ENCODE measurements around the gene ATG4A. TPM values are rescaled to one million over a fixed set of nuclear protein-coding genes. Genes with fewer than 3 reads are reported as not detected.

ATG4A gene
- total and polyA plus RNA-seq, 2 donors (not counting 3 experiments of a cell fraction or from before 2014, with no cell fraction given), result 13.2 to 28.7 TPM

DNA sequence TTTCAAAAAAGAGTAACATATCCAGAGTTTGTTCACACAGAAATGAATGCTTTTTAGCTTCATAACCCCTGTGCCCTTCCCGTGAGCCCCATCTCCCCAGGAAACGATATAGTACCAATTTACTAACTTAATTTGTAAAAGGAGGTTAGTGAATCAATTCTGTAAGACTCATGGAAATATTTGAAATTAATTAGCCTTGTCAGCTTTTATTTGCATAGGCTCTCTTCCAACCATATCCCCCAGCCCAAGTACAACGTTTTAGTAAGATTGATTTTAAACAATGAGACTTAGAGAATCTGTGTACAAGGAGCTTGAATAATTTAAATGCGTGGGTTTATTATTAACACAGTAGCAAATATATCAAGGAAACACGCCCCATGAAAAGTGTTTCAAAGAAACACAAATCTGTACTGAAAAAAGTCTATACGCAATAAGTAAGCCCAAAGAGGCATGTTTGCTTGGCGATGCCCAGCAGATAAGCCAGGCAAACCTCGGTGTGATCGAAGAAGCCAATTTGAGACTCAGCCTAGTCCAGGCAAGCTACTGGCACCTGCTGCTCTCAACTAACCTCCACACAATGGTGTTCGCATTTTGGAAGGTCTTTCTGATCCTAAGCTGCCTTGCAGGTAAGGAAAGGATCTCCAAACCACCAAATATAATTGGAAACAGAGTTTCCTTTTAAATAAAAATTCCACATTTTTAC lies 46.9 kb upstream of the ATG4A start, which contains the start of gene VSIG1:
Gene VSIG1, plus strand, starts transcription at position 512 of the 703 bp plus-strand sequence. Its CDS starts 66 bp downstream, at position 578.
- no peaks in the 10 kb centered on the region for H4K20me1 ChIP-seq (replicated peaks; ENCODE audit: control insufficient read depth, extremely low read depth, insufficient read depth, low read length)
- no peak within 1 kb of the TSS for H2AFZ ChIP-seq (ENCODE audit: low read depth, low read length)
- dilution Hi-C loops (cut with MboI; ENCODE audit: extremely low pct_ligation_motif_present, low sequenced_read_pairs), result no loop called here
- no TSS peak for BruUV-seq (replicated peaks)
- H3K9me3 ChIP-seq (replicated peaks; ENCODE audit: control insufficient read depth, insufficient read depth, low read length), result no peaks in the 10 kb centered on the region
- H3K4me1 ChIP-seq (ENCODE audit: control insufficient read depth, extremely low read depth, insufficient read depth, low read length), result no peaks in the 10 kb centered on the region
- H3K36me3 ChIP-seq (ENCODE audit: control insufficient read depth in 2 of 2, extremely low read depth in 1 of 2, insufficient read depth in 2 of 2, low read length in 2 of 2), result no peaks in the 10 kb centered on the region
- ChIA-PET POLR2A (no interaction called here), CTCF (interaction anchor here (1.4 kb wide), 1 partner anchor 8 kb away, joined by 3 read pairs; no protein-coding TSS in a partner anchor)
- H3K27me3 ChIP-seq (ENCODE audit: control insufficient read depth in 2 of 2, insufficient read depth in 2 of 2, low read length in 2 of 2), result no peaks in the 10 kb centered on the region
- no peaks in the 10 kb centered on the region for H3K9me1 ChIP-seq (replicated peaks; ENCODE audit: control insufficient read depth, extremely low read depth, insufficient read depth, low read length)
- H3K9ac ChIP-seq (replicated peaks; ENCODE audit: extremely low read depth, insufficient read depth, low read length), result no peak within 1 kb of the TSS
- TF ChIP-seq POLR2AphosphoS5 (IDR thresholded peaks at IDR 0.05; ENCODE audit: insufficient read depth, low read depth, low read length) (no peak), GATA2 (IDR thresholded peaks at IDR 0.05; ENCODE audit: insufficient read depth, insufficient read length, low read depth, low read length) (no peak), POLR2A (IDR thresholded peaks at IDR 0.05; ENCODE audit: low read depth, low read length) (no peak), MYC (IDR thresholded peaks at IDR 0.05; ENCODE audit: low read depth, low read length) (no peak), EZH2 (IDR thresholded peaks at IDR 0.05; ENCODE audit: borderline replicate concordance, low read depth, low read length, severe bottlenecking) (no peak), JUN (IDR thresholded peaks at IDR 0.05; ENCODE audit: borderline replicate concordance, insufficient read depth, insufficient read length, low read depth) (no peak), FOS (IDR thresholded peaks at IDR 0.05; ENCODE audit: borderline replicate concordance, insufficient read depth, low read length) (no peak)
- TF ChIP-seq, protein P1, sequence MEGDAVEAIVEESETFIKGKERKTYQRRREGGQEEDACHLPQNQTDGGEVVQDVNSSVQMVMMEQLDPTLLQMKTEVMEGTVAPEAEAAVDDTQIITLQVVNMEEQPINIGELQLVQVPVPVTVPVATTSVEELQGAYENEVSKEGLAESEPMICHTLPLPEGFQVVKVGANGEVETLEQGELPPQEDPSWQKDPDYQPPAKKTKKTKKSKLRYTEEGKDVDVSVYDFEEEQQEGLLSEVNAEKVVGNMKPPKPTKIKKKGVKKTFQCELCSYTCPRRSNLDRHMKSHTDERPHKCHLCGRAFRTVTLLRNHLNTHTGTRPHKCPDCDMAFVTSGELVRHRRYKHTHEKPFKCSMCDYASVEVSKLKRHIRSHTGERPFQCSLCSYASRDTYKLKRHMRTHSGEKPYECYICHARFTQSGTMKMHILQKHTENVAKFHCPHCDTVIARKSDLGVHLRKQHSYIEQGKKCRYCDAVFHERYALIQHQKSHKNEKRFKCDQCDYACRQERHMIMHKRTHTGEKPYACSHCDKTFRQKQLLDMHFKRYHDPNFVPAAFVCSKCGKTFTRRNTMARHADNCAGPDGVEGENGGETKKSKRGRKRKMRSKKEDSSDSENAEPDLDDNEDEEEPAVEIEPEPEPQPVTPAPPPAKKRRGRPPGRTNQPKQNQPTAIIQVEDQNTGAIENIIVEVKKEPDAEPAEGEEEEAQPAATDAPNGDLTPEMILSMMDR (IDR thresholded peaks at IDR 0.05; ENCODE audit: extremely low read depth in 1 of 2, insufficient read depth in 1 of 2, low read depth in 1 of 2, low read length in 2 of 2), result no peak
- TF ChIP-seq, protein P2, sequence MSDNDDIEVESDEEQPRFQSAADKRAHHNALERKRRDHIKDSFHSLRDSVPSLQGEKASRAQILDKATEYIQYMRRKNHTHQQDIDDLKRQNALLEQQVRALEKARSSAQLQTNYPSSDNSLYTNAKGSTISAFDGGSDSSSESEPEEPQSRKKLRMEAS (IDR thresholded peaks at IDR 0.05; ENCODE audit: insufficient read depth, insufficient read length), result no peak
- H3K27ac ChIP-seq (ENCODE audit: insufficient read depth, low read depth, low read length), result no peak within 1 kb of the TSS
- H3K4me3 ChIP-seq (replicated peaks in 1 of 3; ENCODE audit: insufficient read depth in 1 of 3, low read depth in 1 of 3, low read length in 3 of 3), result no peak within 1 kb of the TSS
- no peak within 1 kb of the TSS for H3K4me2 ChIP-seq (ENCODE audit: insufficient read depth, low read length)
- no peaks in the 10 kb centered on the region for H3K79me2 ChIP-seq (ENCODE audit: control insufficient read depth, insufficient read depth, low read length)
- FAIRE-seq (no peak), DNase-seq (ENCODE audit: low read depth, low spot score) (no peak)
- intact Hi-C loops (cut with micrococcal nuclease), result no loop called here
